NOMO-1 treated with DMSO at 0.1 percent for 48 hours (cell line): ENCODE measurements around the gene DRD3.

Experiments
- DNase-seq: peaks from one replicate; lab custom pipeline; 2025; ENCODE audit not compliant: unreplicated experiment; lab: John Stamatoyannopoulos, UW

Gene DRD3

GRCh38 chr3:114079761-114080160 lies 99.1 kb downstream of the DRD3 start:
- no peak for DNase-seq

- no peak for DNase-seq
Observed at GRCh38 chr3:114078126-114078525, 100.7 kb downstream of the DRD3 start.
